Activated CD8-positive, alpha-beta memory T cell treated with anti-CD3 and anti-CD28 coated beads, Interleukin-2, amount 10 ng/mL, durations not matched to agents 7 days and 5 days (primary cell): ENCODE data around the gene COPS3. TPM values are rescaled to one million over a fixed set of nuclear protein-coding genes. Genes with fewer than 3 reads are reported as not detected.

Experiments used
- ATAC-seq: fragments of 150-1000 bp; cut with Tn5 transposase; one replicate; pipeline ENCODE4 v1.10.0; 2021; ENCODE audit warnings: moderate library complexity
- CTCF ChIA-PET: fragments of 350-600 bp; sonication (Branson Sonifier 250); formaldehyde crosslinking; loops from one replicate; lab custom pipeline; 2021; ENCODE audit warnings: antibody characterized with exemption; lab: Charles Lee
- DNase-seq: peaks from one replicate; pipeline ENCODE4 v3.0.0-alpha.2; 2020
- H3K27ac Mint-ChIP-seq: one replicate; pipeline ENCODE4 v1.8.0; 2021; ENCODE audit warnings: mild to moderate bottlenecking, mixed read lengths
- H3K27me3 Mint-ChIP-seq: one replicate; pipeline ENCODE4 v1.8.0; 2021; ENCODE audit warnings: mixed read lengths
- H3K36me3 Mint-ChIP-seq: one replicate; pipeline ENCODE4 v1.8.0; 2021; ENCODE audit warnings: mild to moderate bottlenecking, mixed read lengths
- H3K4me1 Mint-ChIP-seq: one replicate; pipeline ENCODE4 v1.8.0; 2021; ENCODE audit warnings: mixed read lengths
- H3K4me3 Mint-ChIP-seq: one replicate; pipeline ENCODE4 v1.8.0; 2021; ENCODE audit warnings: mild to moderate bottlenecking, moderate library complexity, mixed read lengths
- H3K9me3 Mint-ChIP-seq: one replicate; pipeline ENCODE4 v1.8.0; 2022; ENCODE audit warnings: low read depth, mixed read lengths
- total RNA-seq, 2 experiments: library from RNA; stranded (reverse); gene quantifications; one replicate each; pipeline ENCODE4 v1.2.3, GENCODE V29; 2021

Gene COPS3
- total RNA-seq, 2 experiments from 2014 or later = 93.9 to 125 TPM

DNA sequence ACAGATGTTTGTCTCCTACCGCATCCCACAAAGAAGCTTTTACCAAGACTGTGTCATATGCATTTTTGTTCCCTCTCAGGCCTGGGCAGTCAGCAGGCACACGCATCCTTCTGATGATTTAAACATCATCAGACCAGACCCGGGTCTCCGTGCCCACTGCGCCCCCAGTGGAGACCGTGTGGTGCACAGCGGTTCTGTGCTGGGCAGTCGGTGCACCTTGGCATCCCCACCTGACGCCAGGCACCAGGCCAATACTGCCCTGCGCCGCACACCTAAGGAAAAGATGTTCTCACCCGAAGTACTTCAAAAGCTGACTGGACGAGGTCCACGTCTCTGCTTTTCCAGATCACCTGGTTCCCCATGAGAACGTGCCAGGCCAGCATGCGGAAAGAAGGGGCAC is 64.3 kb downstream of the COPS3 start:
- H3K4me1 Mint-ChIP-seq = no peaks in the 10 kb centered on the region
- H3K4me3 Mint-ChIP-seq = no peak overlapping the region
- H3K27ac Mint-ChIP-seq = no peak overlapping the region
- no peak for ATAC-seq
- H3K9me3 Mint-ChIP-seq = no peaks in the 10 kb centered on the region
- CTCF ChIA-PET = no interaction called here
- H3K36me3 Mint-ChIP-seq = peaks cover 21% of the 10 kb centered on the region
- DNase-seq = no peak
- no peaks in the 10 kb centered on the region for H3K27me3 Mint-ChIP-seq

DNA sequence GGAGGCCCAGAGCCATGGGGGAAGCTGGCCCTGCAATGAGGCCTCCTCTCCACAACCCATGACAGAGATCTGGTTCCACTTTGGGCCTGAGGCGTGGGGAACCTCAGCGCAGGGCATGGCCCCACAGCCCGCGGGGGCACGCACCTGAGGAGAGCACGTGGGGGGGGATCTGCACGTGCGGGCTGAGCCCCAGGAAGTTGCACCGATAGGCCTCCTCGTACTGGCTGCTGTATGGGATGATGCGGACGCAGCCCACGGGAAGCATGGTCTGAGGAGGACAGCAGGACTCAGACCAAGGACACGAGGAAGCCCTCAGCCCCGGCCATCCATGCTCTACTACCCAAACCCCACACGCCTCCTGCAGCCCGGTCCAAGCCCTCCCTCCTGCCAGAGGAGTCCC is 64.8 kb downstream of the COPS3 start:
- CTCF ChIA-PET = no interaction called here
- ATAC-seq = no peak
- no peak overlapping the region for H3K4me3 Mint-ChIP-seq
- H3K9me3 Mint-ChIP-seq = no peaks in the 10 kb centered on the region
- no peak for DNase-seq
- no peaks in the 10 kb centered on the region for H3K4me1 Mint-ChIP-seq
- H3K27ac Mint-ChIP-seq = no peak overlapping the region
- H3K36me3 Mint-ChIP-seq = peaks cover 19% of the 10 kb centered on the region
- no peaks in the 10 kb centered on the region for H3K27me3 Mint-ChIP-seq

DNA sequence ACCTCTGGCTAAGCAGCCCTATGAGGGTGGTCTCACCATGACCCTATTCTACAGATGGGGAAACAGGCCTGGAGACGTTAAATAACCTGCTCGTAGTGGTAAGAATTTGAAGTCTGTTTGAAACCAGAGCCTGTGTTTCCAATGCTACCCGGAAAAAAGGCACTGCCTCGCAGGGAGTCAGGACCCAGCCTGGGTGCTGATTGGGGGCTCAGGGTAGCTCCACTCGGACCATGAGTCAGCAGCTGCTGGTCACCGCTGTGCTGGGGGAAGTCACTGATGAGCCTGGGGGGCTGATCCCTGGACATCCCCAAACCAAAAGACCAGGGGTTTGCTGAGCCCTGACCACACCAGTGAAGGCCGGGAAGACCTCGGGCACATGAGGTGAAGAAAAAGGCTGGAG is 65.5 kb downstream of the COPS3 start:
- Mint-ChIP-seq H3K9me3 (no peaks in the 10 kb centered on the region), H3K27me3 (no peaks in the 10 kb centered on the region), H3K4me3 (no peak overlapping the region), H3K4me1 (no peaks in the 10 kb centered on the region), H3K36me3 (peaks cover 16% of the 10 kb centered on the region), H3K27ac (no peak overlapping the region)
- DNase-seq = no peak
- CTCF ChIA-PET = no interaction called here
- no peak for ATAC-seq

DNA sequence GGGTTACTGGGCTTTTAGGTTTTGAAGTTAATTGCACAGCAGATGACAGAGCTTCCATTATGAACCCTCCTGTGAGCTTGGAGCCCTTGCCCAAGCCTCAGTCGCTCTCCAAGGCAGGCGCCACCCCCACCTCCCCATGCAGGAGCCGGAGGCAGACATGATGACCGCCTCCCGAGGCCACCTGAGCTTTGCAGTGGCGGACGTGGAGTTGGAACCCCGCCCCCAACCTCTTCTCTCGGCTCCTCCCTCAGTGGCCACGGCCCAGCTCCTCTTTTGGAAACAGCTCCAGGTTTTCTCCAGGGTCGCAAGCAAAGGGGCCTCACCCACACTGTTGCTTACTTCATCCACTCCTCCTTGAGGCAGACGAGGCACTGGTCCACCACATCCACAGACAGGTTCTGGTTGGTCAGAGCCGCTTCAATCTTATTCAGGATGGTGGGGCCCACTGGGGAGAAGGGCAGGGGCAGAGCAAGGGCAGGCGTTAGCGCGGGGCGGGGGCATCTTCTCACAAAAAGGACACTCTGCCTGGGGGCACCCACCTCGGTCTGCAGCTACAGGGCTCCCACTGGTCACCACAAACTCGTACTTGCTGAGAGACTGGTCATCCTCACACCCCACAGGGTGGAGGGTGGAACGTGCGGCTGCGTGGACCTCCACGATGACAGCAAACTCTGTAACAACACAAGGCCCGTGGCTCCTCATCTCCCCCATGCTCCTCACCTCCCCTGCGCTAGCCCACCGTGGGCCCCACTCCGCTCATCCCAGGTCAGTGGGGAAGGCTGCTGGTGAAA is 66.2 kb downstream of the COPS3 start:
- no peak overlapping the region for H3K27ac Mint-ChIP-seq
- no peaks in the 10 kb centered on the region for H3K27me3 Mint-ChIP-seq
- CTCF ChIA-PET = interaction anchor here (1.6 kb wide), 1 partner anchor 73 kb away, joined by 5 read pairs; no protein-coding TSS in a partner anchor
- H3K4me3 Mint-ChIP-seq = no peak overlapping the region
- peaks cover 16% of the 10 kb centered on the region for H3K36me3 Mint-ChIP-seq
- H3K4me1 Mint-ChIP-seq = no peaks in the 10 kb centered on the region
- no peak for DNase-seq
- ATAC-seq = no peak
- H3K9me3 Mint-ChIP-seq = no peaks in the 10 kb centered on the region

DNA sequence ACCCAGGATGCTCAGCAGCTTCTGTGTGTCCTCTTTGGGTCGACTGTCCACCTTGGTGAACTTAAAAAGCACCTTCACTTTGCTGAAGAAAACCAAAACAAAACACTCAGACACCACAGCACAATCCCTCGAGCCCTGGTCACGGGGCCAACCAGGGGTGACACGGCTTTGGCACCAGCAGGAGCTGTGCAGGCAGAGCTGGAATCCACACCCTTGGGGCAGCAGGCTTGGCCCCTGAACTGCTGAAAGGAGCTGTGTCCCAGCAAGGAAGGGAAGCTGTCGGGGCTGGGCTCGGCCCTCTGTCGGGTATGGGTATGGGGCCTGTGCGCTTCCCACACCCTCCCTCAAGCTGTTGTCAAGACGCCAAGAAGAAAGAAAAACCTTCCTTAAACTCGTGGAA is 67.3 kb downstream of the COPS3 start:
- Mint-ChIP-seq H3K4me3 (no peak overlapping the region), H3K9me3 (no peaks in the 10 kb centered on the region), H3K27ac (no peak overlapping the region), H3K27me3 (no peaks in the 10 kb centered on the region), H3K36me3 (peaks cover 12% of the 10 kb centered on the region), H3K4me1 (no peaks in the 10 kb centered on the region)
- ATAC-seq = no peak
- DNase-seq = no peak
- CTCF ChIA-PET = interaction anchor here (1.6 kb wide), 1 partner anchor 72 kb away, joined by 5 read pairs; no protein-coding TSS in a partner anchor

DNA sequence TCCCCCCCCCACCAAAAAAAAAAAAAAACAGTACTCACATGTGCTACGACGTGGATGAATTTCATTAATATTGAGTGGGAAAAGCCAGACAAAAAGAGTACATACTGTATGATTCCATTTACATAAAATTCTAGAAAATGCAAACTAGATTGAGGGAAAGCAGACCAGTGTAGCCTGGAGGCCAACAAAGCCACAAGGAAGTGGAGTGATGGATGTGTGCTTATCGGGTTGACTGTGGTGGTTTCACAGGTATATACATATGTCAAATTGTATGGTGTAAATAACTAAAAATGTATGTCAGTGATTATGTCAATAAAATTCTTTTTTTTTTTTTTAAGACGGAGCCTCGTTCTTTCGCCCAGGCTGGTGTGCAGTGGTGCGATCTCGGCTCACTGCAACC is 73.0 kb downstream of the COPS3 start:
- ATAC-seq = no peak
- Mint-ChIP-seq H3K27me3 (no peaks in the 10 kb centered on the region), H3K36me3 (peaks cover 6% of the 10 kb centered on the region), H3K9me3 (no peaks in the 10 kb centered on the region), H3K4me3 (no peak overlapping the region), H3K27ac (no peak overlapping the region), H3K4me1 (peaks cover 37% of the 10 kb centered on the region)
- CTCF ChIA-PET = interaction anchor here (1.1 to 1.2 kb wide), 3 partner anchors 28 to 72 kb away, joined by 3 to 4 read pairs (median 3); no protein-coding TSS in a partner anchor
- no peak for DNase-seq

DNA sequence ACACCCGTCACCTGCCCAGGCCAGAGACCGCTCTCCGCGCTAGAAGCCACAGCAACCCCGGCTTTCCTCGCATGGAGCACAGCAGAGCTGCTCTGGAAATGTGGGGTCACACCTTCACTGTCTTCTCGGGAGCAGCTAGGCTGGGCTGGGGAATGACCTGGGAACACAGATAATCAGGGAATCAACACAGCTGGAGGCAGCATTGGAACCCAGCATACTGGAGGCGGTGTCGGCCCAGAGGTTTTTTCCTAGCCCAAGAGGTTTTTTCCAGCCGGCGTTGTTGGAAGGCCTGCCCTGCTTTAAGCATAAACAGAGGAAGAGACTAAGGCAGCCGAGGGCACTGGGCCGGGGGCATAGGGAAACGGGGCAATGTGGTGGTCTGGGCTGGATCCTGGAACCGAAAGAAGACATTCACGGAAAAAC is 74.1 kb downstream of the COPS3 start:
- Mint-ChIP-seq H3K4me1 (peaks cover 38% of the 10 kb centered on the region), H3K4me3 (no peak overlapping the region), H3K36me3 (peaks cover 8% of the 10 kb centered on the region), H3K27me3 (no peaks in the 10 kb centered on the region), H3K27ac (peak overlapping the region; percentile 40), H3K9me3 (no peaks in the 10 kb centered on the region)
- no peak for DNase-seq
- CTCF ChIA-PET = interaction anchor here (1.1 to 1.2 kb wide), 3 partner anchors 29 to 74 kb away, joined by 3 to 4 read pairs (median 3); no protein-coding TSS in a partner anchor
- no peak for ATAC-seq

DNA sequence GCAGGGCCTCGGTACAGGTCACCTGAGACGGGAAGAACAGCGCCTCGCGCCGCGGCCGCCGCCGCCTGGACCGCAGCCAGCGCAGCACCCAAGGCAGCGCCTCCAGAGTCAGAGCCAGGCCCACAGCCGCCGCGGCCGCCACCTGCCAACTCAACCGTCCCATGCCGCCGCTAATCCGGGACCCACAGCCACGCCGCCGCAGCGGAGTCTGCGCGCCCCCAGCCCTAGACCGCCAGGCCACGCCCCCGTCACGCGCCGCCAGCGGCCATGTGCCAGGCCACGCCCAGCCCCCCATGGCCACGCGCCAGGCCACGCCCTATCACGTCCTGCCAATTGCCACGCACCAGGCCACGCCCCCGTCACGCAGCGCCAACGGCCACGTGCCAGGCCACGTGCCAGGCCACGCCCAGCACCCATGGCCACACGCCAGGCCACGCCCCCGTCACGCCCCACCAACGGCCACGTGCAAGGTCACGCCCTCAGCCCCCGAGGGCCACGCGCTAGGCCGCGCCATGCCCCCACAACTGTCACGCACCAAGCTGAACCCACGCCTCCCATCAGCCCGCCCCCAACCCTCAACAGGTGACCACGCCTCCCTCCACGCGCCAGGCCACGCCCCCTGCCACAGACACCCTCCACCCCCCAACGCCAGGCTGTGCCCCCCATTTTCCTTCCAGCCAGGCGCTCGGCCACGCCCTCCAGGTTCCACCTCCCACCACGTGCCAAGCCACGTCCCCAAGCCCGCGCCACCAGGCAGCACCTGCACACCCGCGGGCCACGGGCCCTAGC is 74.7 kb downstream of the COPS3 start, which contains the start of gene PLD6:
TSS of gene PLD6 (minus strand) at position 210 of the 789 bp plus-strand sequence. CDS start at position 163, 47 bp downstream.
- CTCF ChIA-PET = interaction anchor here (2.0 kb wide), 1 partner anchor 51 kb away, joined by 4 read pairs; no protein-coding TSS in a partner anchor
- Mint-ChIP-seq H3K4me1 (peaks cover 38% of the 10 kb centered on the region), H3K27ac (peak within 1 kb of the TSS; percentile 88), H3K9me3 (no peaks in the 10 kb centered on the region), H3K4me3 (peak within 1 kb of the TSS; percentile 80), H3K27me3 (no peaks in the 10 kb centered on the region), H3K36me3 (peaks cover 8% of the 10 kb centered on the region)
- DNase-seq = peak; percentile 94
- ATAC-seq = peak; percentile 70

DNA sequence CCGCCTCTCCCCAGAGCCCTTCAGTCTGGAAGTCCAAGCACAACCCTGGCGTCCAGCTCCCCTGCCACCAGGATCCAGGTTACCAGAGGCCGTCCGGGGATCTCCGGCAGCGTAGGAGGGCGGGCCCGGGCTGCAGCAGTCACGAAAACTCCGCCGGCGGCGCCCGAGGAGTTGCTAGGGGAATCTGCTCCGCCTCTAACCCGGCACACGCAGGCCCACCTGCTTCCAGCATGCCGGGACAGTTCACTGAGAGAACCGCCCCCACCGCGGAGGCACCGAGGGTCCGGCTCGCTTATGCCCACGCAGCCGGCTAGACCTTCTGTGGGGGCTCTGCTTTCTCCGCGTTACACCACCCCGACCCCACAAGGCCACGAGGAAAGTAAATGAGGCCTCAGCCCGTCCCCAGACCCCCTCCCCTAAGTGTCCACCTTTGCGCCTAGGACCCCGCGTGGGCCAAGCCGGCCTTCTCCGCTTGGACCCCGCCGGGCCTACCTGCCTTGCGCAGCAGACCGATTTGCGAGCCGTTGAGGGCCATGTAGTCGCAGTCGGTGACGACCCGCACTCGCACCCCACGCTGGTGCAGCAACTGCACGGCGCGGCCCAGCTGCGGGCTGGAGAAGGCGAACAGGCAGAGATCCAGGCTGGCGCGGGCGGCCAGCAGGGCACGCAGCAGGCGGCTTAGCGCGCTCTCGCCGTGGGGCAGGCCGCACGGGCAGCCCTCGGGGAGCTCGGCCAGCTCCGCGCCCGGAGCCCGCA is 75.5 kb downstream of the COPS3 start:
- no peaks in the 10 kb centered on the region for H3K9me3 Mint-ChIP-seq

DNA sequence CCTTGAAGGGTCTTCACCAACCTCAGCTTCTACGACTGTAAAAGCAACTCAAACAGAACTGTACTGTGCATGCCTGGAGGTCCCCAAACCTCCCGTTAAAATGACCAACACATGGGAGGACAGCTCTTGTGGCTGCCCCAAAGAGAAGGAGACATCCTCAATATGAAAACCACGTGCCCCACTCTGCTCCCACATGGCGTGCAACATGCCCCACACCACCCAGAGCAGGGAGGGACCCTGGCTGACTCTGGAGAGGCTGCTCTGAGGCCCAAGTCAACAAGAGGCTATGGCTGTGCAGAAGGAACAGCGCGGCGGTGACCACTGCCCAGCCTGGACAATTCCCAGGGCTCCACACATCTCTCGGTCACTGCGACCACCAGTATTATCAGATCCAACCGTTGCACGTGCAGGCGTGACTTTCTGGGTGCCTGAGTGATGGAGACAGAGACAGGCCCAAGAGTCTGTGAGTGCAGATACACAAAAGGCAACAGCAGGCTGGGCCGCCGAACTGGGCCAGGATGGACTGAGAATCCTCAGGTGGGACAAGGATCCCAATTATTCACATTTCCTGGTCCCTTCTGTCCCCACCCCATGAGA is 76.3 kb downstream of the COPS3 start:
- CTCF ChIA-PET = interaction anchor here (0.8 to 2.0 kb wide), 2 partner anchors 49 to 75 kb away, joined by 3 to 4 read pairs; no protein-coding TSS in a partner anchor

More for the DNA sequence above, 75.5 kb downstream of the COPS3 start:
- Mint-ChIP-seq H3K4me1 (peaks cover 38% of the 10 kb centered on the region), H3K36me3 (peaks cover 8% of the 10 kb centered on the region), H3K27ac (peak overlapping the region; percentile 88), H3K27me3 (no peaks in the 10 kb centered on the region), H3K4me3 (peak overlapping the region; percentile 80)
- DNase-seq (peak; percentile 81), ATAC-seq (peak; percentile 71)
- CTCF ChIA-PET = interaction anchor here (0.8 to 2.0 kb wide), 2 partner anchors 50 to 74 kb away, joined by 3 to 4 read pairs; no protein-coding TSS in a partner anchor

DNA sequence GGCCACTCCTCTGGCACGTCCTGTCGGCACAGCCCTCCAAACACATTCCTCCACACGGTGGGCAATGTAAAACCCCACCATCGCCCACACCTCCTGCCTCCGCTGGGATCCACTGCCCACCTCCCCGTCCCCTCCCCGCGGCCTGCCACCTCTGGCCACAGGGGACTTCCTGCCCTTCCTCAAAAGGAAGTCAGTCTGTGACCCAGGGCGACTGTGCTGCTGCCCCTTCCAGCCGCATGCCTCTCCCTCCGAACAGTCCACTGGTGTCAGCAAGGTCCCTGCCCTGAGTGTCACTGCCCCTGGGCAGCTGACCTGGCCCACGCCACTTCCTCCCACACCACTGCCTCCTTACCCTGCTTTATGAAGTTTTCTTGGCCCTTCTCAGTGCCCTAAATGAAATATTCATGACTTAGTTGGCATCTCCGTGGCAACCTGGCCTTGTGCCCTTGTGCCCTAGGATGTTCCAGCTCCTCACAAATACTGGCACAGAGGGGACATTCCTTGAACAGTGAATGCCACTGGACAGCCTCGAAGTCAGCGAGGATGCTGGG is 76.9 kb downstream of the COPS3 start:
- DNase-seq = no peak
- Mint-ChIP-seq H3K36me3 (peaks cover 8% of the 10 kb centered on the region), H3K4me1 (peaks cover 38% of the 10 kb centered on the region), H3K9me3 (no peaks in the 10 kb centered on the region), H3K4me3 (peak overlapping the region; percentile 80), H3K27ac (peak overlapping the region; percentile 88), H3K27me3 (no peaks in the 10 kb centered on the region)
- CTCF ChIA-PET = interaction anchor here (1.5 kb wide), 1 partner anchor 33 kb away, joined by 3 read pairs; the partner anchor contains the start of gene FLCN
- ATAC-seq = no peak

More for the DNA sequence above, 76.3 kb downstream of the COPS3 start:
- Mint-ChIP-seq H3K4me1 (peaks cover 38% of the 10 kb centered on the region), H3K27me3 (no peaks in the 10 kb centered on the region), H3K4me3 (peak overlapping the region; percentile 80), H3K36me3 (peaks cover 8% of the 10 kb centered on the region), H3K27ac (peak overlapping the region; percentile 88), H3K9me3 (no peaks in the 10 kb centered on the region)
- no peak for DNase-seq
- ATAC-seq = no peak

DNA sequence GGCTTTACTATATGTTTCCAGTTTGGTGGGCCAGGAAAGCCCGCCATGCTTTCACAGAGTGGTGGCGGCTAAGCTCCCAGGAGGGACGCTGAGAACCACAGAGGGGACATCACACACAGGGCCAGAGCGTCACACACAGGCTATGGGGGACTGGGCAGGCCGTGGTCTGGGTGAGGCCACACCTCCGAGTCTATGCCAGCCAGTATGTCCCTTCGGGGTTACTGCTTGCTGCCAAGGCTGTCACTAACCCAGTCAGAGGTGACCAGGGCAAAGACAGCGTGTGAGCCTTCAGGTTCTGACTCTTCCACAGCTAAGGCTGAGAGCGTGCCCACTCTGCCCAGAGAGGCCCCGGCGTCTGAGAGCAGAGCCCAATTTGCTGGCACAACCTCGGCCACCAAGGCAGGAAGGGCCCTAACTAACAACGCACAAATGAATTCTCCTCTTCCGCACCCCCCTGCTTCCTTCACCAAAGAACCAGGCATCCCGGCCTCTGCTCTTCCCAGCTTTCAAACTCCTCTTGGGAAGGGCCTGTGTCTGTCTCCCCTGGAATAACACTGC is 77.8 kb downstream of the COPS3 start:
- DNase-seq = no peak
- no peak overlapping the region for H3K4me3 Mint-ChIP-seq
- no peak overlapping the region for H3K27ac Mint-ChIP-seq
- no peaks in the 10 kb centered on the region for H3K27me3 Mint-ChIP-seq
- CTCF ChIA-PET = interaction anchor here (1.5 kb wide), 1 partner anchor 33 kb away, joined by 3 read pairs; the partner anchor contains the start of gene FLCN
- no peaks in the 10 kb centered on the region for H3K9me3 Mint-ChIP-seq
- H3K4me1 Mint-ChIP-seq = peaks cover 38% of the 10 kb centered on the region
- no peak for ATAC-seq
- H3K36me3 Mint-ChIP-seq = peaks cover 8% of the 10 kb centered on the region
